Endothelial cell of umbilical vein (primary cell): ENCODE results near the gene PXYLP1. TPM values are rescaled to one million over a fixed set of nuclear protein-coding genes. Genes with fewer than 3 reads are reported as not detected.

Experiments
- BruUV-seq: library from RNA; stranded (reverse); fragments of 400-500 nt; replicated peaks from 2 replicates; lab custom pipeline; 2021; lab: Mats Ljungman, UMichigan
- CTCF ChIA-PET: fragments of 300-600, 350-600 bp; sonication (Branson Sonifier 250); formaldehyde crosslinking; loops from one replicate; lab custom pipeline; 2021; ENCODE audit warnings: antibody characterized with exemption, inconsistent platforms; lab: Charles Lee
- POLR2A ChIA-PET: fragments of 300-600, 350-600 bp; sonication (Branson Sonifier 250); formaldehyde crosslinking; loops from one replicate; lab custom pipeline; 2021; ENCODE audit warnings: antibody characterized with exemption, inconsistent platforms; lab: Charles Lee
- DNase-seq: peaks from one replicate; pipeline ENCODE4 v3.0.0-alpha.2; 2011; ENCODE audit warnings: low read depth, low spot score
- FAIRE-seq: peaks from 2 replicates; lab custom pipeline; 2011; peaks lifted over from hg19 to GRCh38; lab: Jason Lieb, UNC
- H2AFZ ChIP-seq: 2 replicates; pipeline ENCODE4 v1.6.0; 2012; ENCODE audit warnings: low read depth, low read length, control low read depth, inconsistent platforms
- H3K27ac ChIP-seq: 2 replicates; pipeline ENCODE4 v1.5.1; 2011; ENCODE audit warnings: low read depth, mild to moderate bottlenecking, control low read depth, low read length, moderate library complexity; ENCODE audit not compliant: insufficient read depth
- H3K27me3 ChIP-seq, 2 experiments: 2 replicates each; pipeline versions ENCODE4 v1.6.0 to v1.6.1; 2011; ENCODE audit warnings: low read length in 2 of 2, mixed read lengths in 1 of 2; ENCODE audit not compliant: control insufficient read depth in 2 of 2, insufficient read depth in 2 of 2
- H3K36me3 ChIP-seq, 2 experiments: 2 replicates in 1 of 2; 3 replicates in 1 of 2; pipeline ENCODE4 v1.5.1; 2011; ENCODE audit warnings: low read length in 2 of 2, mild to moderate bottlenecking in 1 of 2, moderate library complexity in 1 of 2; ENCODE audit not compliant: control insufficient read depth in 2 of 2, insufficient read depth in 2 of 2; ENCODE audit errors: extremely low read depth in 1 of 2
- H3K4me1 ChIP-seq: 3 replicates; pipeline ENCODE4 v1.5.1; 2011; ENCODE audit warnings: mild to moderate bottlenecking, low read length; ENCODE audit not compliant: control insufficient read depth, insufficient read depth; ENCODE audit errors: extremely low read depth
- H3K4me2 ChIP-seq: 2 replicates; pipeline ENCODE4 v1.6.1; 2011; ENCODE audit warnings: low read length, control low read depth, mixed read lengths; ENCODE audit not compliant: insufficient read depth
- H3K4me3 ChIP-seq, 3 experiments: fragments of 200-600 bp in 1 of 3; sonication (generic), shearing (Covaris generic) in 1 of 3; replicated peaks in 1 of 3; 2 replicates each; pipeline ENCODE4 v1.5.1; 2011 to 2016; ENCODE audit warnings: control low read depth in 3 of 3, low read length in 3 of 3, mild to moderate bottlenecking in 2 of 3, inconsistent platforms in 1 of 3, low read depth in 1 of 3, moderate library complexity in 1 of 3; ENCODE audit not compliant: insufficient read depth in 1 of 3
- H3K79me2 ChIP-seq: 2 replicates; pipeline ENCODE4 v1.6.0; 2012; ENCODE audit warnings: low read length, inconsistent platforms; ENCODE audit not compliant: control insufficient read depth, insufficient read depth
- H3K9ac ChIP-seq: replicated peaks from 2 replicates; pipeline ENCODE3; 2011; ENCODE audit warnings: low read length, control low read depth; ENCODE audit not compliant: insufficient read depth; ENCODE audit errors: extremely low read depth
- H3K9me1 ChIP-seq: replicated peaks from 3 replicates; pipeline ENCODE4 v1.6.0; 2011; ENCODE audit warnings: mild to moderate bottlenecking, low read length; ENCODE audit not compliant: control insufficient read depth, insufficient read depth; ENCODE audit errors: extremely low read depth
- H3K9me3 ChIP-seq: replicated peaks from 2 replicates; pipeline ENCODE4 v1.5.1; 2012; ENCODE audit warnings: low read length, inconsistent platforms; ENCODE audit not compliant: control insufficient read depth, insufficient read depth
- H4K20me1 ChIP-seq: replicated peaks from 2 replicates; pipeline ENCODE3; 2011; ENCODE audit warnings: mild to moderate bottlenecking, low read length; ENCODE audit not compliant: control insufficient read depth, insufficient read depth; ENCODE audit errors: extremely low read depth
- CTCF ChIP-seq, 2 donors: IDR thresholded peaks; 1 replicate in 1 of 2; 2 replicates in 1 of 2; pipeline ENCODE4 v1.5.1; 2011; ENCODE audit warnings: low read length in 2 of 2, mild to moderate bottlenecking in 2 of 2, moderate library complexity in 2 of 2, control low read depth in 1 of 2, inconsistent platforms in 1 of 2, low read depth in 1 of 2; ENCODE audit not compliant: insufficient read depth in 1 of 2; ENCODE audit errors: extremely low read depth in 1 of 2
- FOS ChIP-seq: IDR thresholded peaks from 2 replicates; pipeline ENCODE4 v1.6.1; 2011; ENCODE audit warnings: mild to moderate bottlenecking, low read length, moderate library complexity, borderline replicate concordance; ENCODE audit not compliant: insufficient read depth
- JUN ChIP-seq: IDR thresholded peaks from 2 replicates; pipeline ENCODE4 v1.6.1; 2011; ENCODE audit warnings: borderline replicate concordance, low read depth; ENCODE audit not compliant: insufficient read length, insufficient read depth
- MAX ChIP-seq: IDR thresholded peaks from 2 replicates; pipeline ENCODE4 v1.6.1; 2011; ENCODE audit not compliant: insufficient read depth, insufficient read length
- MYC ChIP-seq: IDR thresholded peaks from one replicate; pipeline ENCODE4 v1.6.1; 2011; ENCODE audit warnings: mild to moderate bottlenecking, low read depth, low read length
- POLR2A ChIP-seq: IDR thresholded peaks from 2 replicates; pipeline ENCODE4 v1.6.1; 2012; ENCODE audit warnings: low read depth, mild to moderate bottlenecking, control low read depth, low read length
- POLR2AphosphoS5 ChIP-seq: IDR thresholded peaks from 2 replicates; pipeline ENCODE4 v1.6.1; 2012; ENCODE audit warnings: low read depth, mild to moderate bottlenecking, control low read depth, low read length, moderate library complexity; ENCODE audit not compliant: insufficient read depth
- dilution Hi-C: fragments of 300-500 bp; cut with MboI; formaldehyde crosslinking; loops from one replicate; pipeline ENCODE4 v1.15.0; 2019; ENCODE audit warnings: low sequenced_read_pairs; ENCODE audit not compliant: extremely low pct_ligation_motif_present
- intact Hi-C: fragments of 100-400 bp; cut with micrococcal nuclease; formaldehyde crosslinking; loops from one replicate; pipeline ENCODE4 v1.10.0; 2022
- polyA plus RNA-seq, 4 experiments: library from polyadenylated mRNA; depleted of rRNA in 3 of 4; stranded (reverse) in 3 of 4; unstranded in 1 of 4; fragments of >200 nt; gene quantifications; 2 replicates each; pipeline versions ENCODE4 v1.2.1 to v1.2.3, GENCODE V29; 2011 to 2012; ENCODE audit warnings: missing spikeins in 1 of 4
- total RNA-seq: library from RNA; stranded (reverse); gene quantifications from 2 replicates; pipeline ENCODE4 v1.2.3, GENCODE V29; 2021

PXYLP1 gene
- total and polyA plus RNA-seq, 2 donors (not counting 3 experiments of a cell fraction or from before 2014, with no cell fraction given), result 0.84 to 1.7 TPM

GRCh38 chr3:141248064-141248463 is 16.4 kb downstream of the PXYLP1 start:
- no peaks in the 10 kb centered on the region for H4K20me1 ChIP-seq
- no TSS peak for BruUV-seq
- H3K4me3 ChIP-seq, result no peak overlapping the region
- no peaks in the 10 kb centered on the region for H3K9me1 ChIP-seq
- ChIA-PET POLR2A (no interaction called here), CTCF (interaction anchor here (1.2 to 2.3 kb wide), 2 partner anchors 8 to 16 kb away, joined by 5 read pairs; partner anchors contain the start of gene PXYLP1)
- FAIRE-seq, result no peak
- intact Hi-C loops (no loop called here), dilution Hi-C loops (no loop called here)
- H3K79me2 ChIP-seq, result no peaks in the 10 kb centered on the region
- H3K4me2 ChIP-seq, result no peak overlapping the region
- no peaks in the 10 kb centered on the region for H3K4me1 ChIP-seq
- no peak for TF ChIP-seq POLR2A
- no peak for TF ChIP-seq JUN
- no peak for TF ChIP-seq MAX
- no peak for TF ChIP-seq POLR2AphosphoS5
- no peak for TF ChIP-seq MYC
- no peak for TF ChIP-seq FOS
- TF ChIP-seq CTCF (IDR thresholded peaks at IDR 0.05; ENCODE audit: extremely low read depth in 1 of 2, insufficient read depth in 1 of 2, low read depth in 1 of 2, low read length in 2 of 2), result no peak
- no peaks in the 10 kb centered on the region for H3K36me3 ChIP-seq
- no peak overlapping the region for H3K27ac ChIP-seq
- no peak overlapping the region for H2AFZ ChIP-seq
- no peaks in the 10 kb centered on the region for H3K9me3 ChIP-seq
- no peaks in the 10 kb centered on the region for H3K27me3 ChIP-seq
- H3K9ac ChIP-seq, result no peak overlapping the region
- DNase-seq, result no peak
